Stimulated activated CD4-positive, alpha-beta T cell treated with anti-CD3 and anti-CD28 coated beads, Interleukin-2, amount 100 ng/mL, for 24 hours (primary cell): Measurements from ENCODE around the gene WDR31.

Experiments used
- DNase-seq, 2 donors: peaks; one replicate each; pipeline ENCODE4 v3.0.0-alpha.2; 2020

The WDR31 gene

GRCh38 chr9:113290052-113290607 lies 49.9 kb downstream of the WDR31 start:
- no peak for DNase-seq

GRCh38 chr9:113289091-113289490 lies 51.0 kb downstream of the WDR31 start:
- no peak for DNase-seq

GRCh38 chr9:113281356-113281755 lies 58.7 kb downstream of the WDR31 start:
- no peak for DNase-seq

DNA sequence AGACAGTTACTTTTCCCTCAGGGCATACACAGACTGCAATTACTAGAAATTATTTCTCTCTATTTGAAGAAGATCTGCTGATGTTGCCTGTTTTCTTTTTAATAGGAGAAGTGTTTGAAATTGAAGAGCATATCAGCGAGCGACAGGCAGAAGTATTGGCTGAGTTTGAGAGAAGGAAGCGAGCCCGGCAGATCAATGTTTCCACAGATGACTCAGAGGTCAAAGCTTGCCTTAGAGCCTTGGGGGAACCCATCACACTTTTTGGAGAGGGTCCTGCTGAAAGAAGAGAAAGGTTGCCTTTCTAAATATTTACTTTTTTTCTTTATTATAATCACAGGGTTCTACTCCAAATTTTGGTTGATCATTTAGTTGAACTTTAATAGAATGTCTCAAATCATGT lies 61.2 kb downstream of the WDR31 start:
- DNase-seq: no peak

DNA sequence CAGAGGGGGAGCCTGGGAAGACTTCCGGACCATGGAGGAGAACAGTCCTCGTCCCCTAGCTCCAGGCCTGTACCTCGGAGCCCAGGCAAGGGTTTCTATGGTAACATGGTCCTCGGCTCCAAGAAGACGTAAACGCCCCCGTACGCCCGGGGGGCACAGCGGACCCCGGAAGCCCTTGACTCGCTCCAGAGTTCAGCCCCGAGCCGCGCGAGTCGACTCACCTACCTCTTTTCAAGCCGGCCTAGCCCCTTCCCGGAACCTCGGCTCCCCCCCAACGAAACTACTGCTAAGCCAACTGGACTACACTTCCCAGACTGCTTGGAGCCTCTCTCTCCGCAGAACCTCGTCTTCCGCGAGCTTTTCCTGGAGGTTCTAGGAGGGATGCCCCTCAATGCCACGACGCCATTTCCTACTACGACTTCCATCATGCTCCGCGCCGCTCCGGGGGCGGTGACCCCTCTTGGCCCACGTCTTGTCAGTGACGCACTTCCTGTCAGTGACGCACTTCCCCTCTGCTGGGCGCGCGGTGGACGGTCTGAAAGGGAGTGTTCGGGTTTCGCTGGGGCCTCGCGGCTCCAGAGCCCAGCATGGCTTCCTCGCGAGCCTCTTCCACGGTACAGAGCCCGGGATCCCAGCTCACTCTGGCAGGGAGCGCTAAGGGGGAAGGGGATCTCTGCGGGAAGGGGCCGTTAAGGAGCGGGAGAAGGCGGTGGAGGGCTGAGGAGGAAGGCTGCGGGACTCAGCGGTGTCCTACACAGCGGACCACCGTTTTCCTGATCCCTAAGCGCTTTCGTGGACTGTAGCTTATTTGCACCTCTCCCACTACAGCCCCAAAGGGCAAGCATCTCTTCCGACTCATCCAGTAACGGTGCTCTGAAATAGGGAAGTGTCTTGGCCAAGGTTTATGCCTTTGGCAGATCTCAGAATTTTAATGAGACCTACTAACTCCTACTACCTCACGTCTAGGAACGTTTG lies 64.6 kb downstream of the WDR31 start, which contains the start of the genes CDC26 and PRPF4:
TSS of gene CDC26 (minus strand) at position 416 of the 975 bp plus-strand sequence. CDS start 3,065 bp downstream, outside the sequence.
TSS of gene PRPF4 (plus strand) at position 502 of the 975 bp plus-strand sequence. CDS start at position 588, 86 bp downstream.
- peak; percentile 96 to 97 for DNase-seq

DNA sequence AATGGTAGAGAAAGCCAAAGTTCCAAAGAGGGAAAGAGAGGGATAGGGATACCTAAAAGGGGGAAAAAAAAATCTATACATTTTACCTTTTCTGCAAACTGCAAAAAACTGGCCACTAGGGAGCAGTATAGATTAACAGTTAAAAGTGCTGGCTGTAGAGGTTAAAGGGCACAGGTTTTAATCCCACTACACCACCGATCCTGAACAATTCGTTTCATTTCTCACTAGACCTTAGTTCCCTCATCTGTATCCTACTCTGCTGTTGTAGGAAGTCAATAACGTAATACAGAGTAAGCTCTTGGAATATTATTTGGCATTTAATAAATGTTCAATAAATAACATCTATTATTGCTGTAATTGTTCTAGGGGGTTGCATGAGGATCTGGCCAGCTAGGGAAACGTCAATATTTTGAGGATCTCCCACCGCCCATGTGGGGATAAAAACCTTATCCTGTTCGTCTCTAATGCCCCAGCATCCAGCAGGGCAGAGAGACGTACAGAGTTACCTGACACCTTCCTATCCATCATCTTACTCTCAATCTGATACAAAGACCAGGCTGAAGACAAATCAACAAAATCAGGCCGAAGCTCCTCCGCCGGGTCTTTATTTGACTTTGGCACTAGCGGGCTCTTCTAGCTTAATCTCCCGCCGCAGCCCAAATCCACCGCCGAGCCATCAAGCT lies 65.5 kb downstream of the WDR31 start:
- peak in 1 of 2 donors; percentile 36 for DNase-seq

GRCh38 chr9:113269871-113270270 lies 70.2 kb downstream of the WDR31 start:
- DNase-seq: no peak

DNA sequence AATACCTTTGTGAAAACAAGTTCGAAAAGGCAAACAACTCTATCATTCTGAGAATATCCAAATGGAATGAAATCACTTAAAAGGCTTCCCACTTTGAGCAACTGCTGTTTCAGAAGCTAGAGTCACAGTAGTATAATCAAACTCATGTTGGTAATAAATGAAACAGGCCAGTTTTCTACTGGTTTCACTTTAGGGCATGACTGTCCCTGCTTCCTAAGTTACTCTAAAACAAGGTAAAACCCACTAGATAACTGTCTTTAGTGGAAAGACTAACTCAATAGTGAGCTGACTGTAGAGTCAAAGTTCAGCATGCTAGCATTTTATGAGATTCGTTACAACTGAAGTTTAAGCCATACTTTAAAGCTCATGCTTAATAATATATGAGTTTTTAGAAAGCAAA lies 70.7 kb downstream of the WDR31 start:
- no peak for DNase-seq

GRCh38 chr9:113267911-113268566 lies 72.0 kb downstream of the WDR31 start:
- no peak for DNase-seq

GRCh38 chr9:113266174-113266573 lies 73.9 kb downstream of the WDR31 start:
- DNase-seq: no peak
